Right kidney (tissue), 1 donor: ENCODE data around the gene C22orf15.

Experiments used
- DNase-seq: peaks from one replicate; pipeline ENCODE4 v3.0.0-alpha.2; 2016

C22orf15 gene

GRCh38 chr22:23773483-23774113 lies 10.8 kb downstream of the C22orf15 start:
- DNase-seq: no peak

GRCh38 chr22:23774114-23774921 lies 11.5 kb downstream of the C22orf15 start:
- no peak for DNase-seq

DNA sequence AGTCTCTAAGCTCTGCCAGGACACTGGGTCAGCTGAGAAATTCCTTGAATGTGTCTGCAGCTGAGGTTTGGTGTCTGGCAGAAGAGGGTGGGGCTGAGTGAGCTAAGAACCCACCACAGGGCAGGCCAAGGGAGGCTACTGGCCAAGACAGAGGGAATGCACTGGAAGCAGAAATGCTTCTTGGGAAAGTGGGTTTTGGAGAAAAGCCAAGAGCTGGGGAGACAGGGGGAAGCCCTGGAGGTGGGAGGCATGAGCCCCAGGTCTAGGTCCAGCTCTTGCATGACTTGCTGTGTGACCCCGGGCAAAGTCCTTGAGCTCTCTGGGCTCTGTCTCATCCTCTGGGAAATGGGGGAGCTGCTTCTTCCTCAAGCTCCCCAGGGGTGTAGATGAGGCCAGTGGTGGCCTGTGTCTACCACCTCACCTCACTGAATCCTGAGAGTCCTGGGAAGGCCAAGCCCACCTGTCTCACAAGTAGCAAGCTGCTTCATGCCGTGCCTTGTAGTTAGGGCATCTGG lies 12.2 kb downstream of the C22orf15 start:
- no peak for DNase-seq

GRCh38 chr22:23775779-23776375 lies 13.1 kb downstream of the C22orf15 start:
- no peak for DNase-seq

DNA sequence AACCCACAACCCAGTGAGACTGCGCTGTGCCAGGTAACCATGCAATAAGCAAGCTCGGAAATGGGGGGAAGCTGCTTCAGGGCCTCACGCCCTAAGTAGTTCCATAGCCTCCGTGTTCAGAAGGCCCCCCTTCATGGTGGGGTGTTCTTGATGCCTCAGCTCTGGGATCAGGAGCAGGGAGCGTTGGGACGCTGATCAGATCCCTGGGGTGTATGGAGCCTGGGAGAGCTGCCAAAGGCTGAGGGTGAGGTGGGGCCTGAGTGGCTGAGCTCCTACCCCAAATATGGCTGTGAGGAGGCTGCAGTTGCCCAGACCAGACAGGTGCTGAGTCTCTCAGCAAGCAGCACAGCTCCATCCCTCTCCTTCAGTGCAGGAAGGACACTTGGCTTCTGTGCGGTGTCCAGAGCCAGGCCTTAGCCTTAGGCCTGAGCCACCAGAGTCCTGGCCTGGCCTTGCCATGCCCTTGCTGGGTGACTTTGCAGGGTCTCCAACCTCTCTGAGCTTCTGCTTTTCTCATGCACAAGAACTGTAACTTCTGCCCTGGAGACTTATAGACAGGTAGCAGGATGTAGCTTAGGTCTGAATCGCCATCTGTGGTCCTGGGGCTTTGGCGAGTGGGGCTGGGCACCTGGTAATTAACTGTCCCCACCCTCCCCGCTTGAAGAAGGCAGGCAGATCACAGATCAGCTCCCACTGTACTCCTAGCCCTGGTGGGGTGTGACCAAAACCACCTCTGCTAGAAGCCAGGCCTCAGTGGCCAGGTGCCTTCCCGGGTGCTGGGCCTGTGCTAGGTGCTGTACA lies 15.2 kb downstream of the C22orf15 start:
- no peak for DNase-seq

GRCh38 chr22:23778577-23778900 lies 15.7 kb downstream of the C22orf15 start:
- DNase-seq: no peak

DNA sequence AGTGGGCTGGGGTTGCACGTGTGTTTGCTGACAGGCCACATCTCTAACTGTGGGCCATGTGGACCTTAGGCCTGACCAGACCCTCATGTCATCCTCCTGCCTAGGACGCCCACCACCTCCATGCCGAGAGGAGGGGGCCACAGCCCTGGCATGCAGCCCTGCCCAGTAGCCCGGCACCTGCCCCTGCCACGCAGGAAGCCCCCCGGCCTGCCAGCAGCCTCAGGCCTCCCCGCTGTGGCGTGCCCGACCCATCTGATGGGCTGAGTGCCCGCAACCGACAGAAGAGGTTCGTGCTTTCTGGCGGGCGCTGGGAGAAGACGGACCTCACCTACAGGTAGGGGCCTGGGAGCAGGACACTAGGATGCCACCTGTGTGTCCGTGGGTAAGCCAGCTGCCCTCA lies 16.3 kb downstream of the C22orf15 start:
- DNase-seq: no peak

- DNase-seq: no peak
These were observed 16.9 kb downstream of the C22orf15 start for GRCh38 chr22:23779731-23780130.

DNA sequence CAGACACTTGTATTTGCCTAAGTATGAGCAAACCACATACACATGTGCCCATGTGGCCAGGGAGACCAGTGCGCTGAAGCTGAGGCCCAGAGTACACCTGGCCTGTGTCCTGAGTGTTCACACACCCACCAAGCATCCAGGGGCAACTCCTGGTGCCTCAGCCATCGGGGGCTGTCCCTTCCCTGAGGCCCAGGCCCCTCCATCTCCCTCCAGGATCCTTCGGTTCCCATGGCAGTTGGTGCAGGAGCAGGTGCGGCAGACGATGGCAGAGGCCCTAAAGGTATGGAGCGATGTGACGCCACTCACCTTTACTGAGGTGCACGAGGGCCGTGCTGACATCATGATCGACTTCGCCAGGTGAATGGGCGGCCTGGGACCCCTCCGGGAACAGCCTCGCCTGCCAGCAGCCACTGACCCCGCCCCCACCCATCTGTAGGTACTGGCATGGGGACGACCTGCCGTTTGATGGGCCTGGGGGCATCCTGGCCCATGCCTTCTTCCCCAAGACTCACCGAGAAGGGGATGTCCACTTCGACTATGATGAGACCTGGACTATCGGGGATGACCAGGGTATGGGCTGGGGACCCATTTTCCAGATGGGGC lies 17.5 kb downstream of the C22orf15 start:
- no peak for DNase-seq

DNA sequence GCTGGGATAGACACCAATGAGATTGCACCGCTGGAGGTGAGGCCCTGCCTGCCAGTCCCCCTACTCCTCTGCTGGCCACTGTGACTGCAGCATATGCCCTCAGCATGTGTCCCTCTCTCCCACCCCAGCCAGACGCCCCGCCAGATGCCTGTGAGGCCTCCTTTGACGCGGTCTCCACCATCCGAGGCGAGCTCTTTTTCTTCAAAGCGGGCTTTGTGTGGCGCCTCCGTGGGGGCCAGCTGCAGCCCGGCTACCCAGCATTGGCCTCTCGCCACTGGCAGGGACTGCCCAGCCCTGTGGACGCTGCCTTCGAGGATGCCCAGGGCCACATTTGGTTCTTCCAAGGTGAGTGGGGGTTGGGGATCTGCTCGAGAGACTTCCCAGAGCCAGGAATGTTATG lies 18.3 kb downstream of the C22orf15 start:
- DNase-seq: no peak

GRCh38 chr22:23781511-23782183 lies 18.9 kb downstream of the C22orf15 start:
- no peak for DNase-seq

DNA sequence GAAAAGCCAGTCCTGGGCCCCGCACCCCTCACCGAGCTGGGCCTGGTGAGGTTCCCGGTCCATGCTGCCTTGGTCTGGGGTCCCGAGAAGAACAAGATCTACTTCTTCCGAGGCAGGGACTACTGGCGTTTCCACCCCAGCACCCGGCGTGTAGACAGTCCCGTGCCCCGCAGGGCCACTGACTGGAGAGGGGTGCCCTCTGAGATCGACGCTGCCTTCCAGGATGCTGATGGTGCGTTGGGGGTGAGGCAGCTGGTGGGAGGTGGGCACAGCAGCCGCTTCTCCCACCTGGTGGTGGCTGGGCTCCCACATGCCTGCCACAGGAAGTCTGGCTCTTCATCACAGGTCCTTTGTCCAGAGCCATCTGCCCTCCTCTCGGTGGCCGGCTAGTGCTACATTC lies 19.5 kb downstream of the C22orf15 start:
- no peak for DNase-seq

DNA sequence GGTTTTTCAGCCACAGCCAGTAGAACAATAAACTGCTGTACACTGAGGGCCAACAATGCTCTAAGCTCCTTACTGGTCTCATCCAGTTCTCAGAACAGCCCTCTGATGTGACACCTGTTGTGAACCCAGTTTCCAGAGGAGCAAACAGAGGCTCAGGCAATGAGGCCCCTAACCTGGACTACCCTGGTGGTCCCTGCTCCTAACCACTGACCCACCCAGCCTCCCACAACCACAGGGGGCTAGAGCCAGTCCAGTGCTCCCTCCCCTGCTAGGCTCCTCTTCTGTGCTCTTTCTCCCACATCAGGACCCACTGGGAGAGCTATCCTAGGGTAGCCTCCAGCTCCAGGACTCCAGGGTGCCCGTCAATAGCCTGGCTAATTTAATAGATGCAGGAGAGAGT lies 19.9 kb downstream of the C22orf15 start:
- no peak for DNase-seq

DNA sequence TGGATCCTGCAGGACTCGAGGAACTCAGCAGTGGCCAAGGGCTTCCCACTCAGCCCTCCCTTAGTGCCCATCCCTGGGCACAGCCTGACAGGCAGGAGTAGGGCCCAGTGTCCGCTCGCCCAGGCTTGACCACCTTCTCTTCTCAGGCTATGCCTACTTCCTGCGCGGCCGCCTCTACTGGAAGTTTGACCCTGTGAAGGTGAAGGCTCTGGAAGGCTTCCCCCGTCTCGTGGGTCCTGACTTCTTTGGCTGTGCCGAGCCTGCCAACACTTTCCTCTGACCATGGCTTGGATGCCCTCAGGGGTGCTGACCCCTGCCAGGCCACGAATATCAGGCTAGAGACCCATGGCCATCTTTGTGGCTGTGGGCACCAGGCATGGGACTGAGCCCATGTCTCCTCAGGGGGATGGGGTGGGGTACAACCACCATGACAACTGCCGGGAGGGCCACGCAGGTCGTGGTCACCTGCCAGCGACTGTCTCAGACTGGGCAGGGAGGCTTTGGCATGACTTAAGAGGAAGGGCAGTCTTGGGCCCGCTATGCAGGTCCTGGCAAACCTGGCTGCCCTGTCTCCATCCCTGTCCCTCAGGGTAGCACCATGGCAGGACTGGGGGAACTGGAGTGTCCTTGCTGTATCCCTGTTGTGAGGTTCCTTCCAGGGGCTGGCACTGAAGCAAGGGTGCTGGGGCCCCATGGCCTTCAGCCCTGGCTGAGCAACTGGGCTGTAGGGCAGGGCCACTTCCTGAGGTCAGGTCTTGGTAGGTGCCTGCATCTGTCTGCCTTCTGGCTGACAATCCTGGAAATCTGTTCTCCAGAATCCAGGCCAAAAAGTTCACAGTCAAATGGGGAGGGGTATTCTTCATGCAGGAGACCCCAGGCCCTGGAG lies 20.7 kb downstream of the C22orf15 start:
- no peak for DNase-seq

DNA sequence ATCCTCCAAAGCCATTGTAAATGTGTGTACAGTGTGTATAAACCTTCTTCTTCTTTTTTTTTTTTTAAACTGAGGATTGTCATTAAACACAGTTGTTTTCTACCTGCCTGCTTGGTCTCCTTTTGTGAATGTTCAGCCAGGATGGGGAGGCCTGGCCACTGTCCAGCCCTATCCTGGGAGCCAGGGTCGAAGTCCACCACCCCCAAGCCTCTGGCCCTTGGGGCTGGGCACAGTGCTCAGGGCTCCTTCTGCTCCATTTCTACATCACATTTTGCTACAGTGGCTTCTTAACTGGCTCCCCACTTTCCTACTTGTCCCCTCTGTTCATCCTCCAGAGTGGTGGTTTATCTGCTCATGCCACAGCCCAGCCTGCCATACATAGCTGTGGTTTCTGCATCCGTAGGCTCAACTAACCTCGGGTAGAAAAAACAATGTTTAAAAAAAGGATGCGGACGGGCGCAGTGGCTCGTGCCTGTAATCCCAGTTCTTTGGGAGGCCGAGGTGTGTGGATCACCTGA lies 21.5 kb downstream of the C22orf15 start:
- no peak for DNase-seq

GRCh38 chr22:23786261-23786710 lies 23.5 kb downstream of the C22orf15 start:
- DNase-seq: no peak

DNA sequence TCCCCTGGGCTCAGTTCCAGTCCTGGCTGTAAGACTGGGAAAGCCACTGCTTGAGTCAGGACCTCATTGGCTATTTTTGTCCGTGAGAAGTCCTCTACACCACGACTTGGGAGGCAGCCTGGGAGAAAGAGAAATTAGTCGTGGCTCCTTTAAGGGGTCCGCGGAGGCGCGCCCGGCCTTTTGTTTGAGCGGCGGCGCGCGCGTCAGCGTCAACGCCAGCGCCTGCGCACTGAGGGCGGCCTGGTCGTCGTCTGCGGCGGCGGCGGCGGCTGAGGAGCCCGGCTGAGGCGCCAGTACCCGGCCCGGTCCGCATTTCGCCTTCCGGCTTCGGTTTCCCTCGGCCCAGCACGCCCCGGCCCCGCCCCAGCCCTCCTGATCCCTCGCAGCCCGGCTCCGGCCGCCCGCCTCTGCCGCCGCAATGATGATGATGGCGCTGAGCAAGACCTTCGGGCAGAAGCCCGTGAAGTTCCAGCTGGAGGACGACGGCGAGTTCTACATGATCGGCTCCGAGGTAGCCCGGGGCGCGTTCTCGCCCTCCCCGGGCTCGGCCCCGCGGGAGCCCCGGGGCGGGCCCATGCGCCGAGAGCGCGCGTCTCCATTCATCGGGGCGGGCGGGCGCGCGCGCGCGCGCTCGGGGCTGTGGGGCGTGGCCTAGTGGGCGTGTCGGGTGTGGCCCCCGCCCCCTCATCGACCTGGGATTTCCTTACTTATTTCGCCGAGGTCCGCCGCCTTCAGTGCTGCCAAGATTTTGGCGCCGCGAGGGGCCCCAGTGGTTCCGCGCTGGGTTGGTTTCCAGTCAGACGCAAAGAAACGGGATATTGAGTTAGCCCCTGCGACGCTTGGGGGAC lies 24.2 kb downstream of the C22orf15 start, which contains the start of gene SMARCB1:
TSS of gene SMARCB1 (plus strand) at position 215 of the 848 bp plus-strand sequence. CDS start at position 419, 204 bp downstream.
- DNase-seq: peak; percentile 96

- no peak for DNase-seq
These were observed 24.8 kb downstream of the C22orf15 start for GRCh38 chr22:23787600-23787896.

DNA sequence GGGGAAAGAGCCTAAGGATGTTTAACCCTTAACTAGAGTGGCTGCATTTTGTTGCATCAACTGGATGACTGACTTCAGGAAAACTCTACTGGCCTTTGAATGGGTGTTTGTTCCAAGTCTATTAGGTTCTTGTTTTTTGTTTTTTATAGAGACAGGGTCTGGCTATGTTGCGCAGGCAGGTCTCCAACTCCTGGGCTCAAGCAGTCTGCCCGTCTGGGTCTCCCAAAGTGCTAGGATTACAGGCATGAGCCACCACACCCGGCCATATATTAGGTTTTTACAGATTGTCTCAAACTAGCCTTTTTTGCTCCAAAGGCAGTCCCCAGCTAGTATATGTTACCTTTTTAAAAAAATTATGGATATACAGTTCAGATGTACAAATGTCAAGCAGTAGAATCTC lies 25.1 kb downstream of the C22orf15 start:
- DNase-seq: no peak
